ENCODE data around the gene EPB41L2. TPM values are rescaled to one million over a fixed set of nuclear protein-coding genes. Genes with fewer than 3 reads are reported as not detected.
"Not testable (repeated sequence)": the region's sequence is repeated elsewhere in the genome, so short reads cannot be mapped to it uniquely, and the experiment has no call there.

The EPB41L2 gene
- total RNA-seq, 1 donor from 2014 or later, result 314 TPM

DNA sequence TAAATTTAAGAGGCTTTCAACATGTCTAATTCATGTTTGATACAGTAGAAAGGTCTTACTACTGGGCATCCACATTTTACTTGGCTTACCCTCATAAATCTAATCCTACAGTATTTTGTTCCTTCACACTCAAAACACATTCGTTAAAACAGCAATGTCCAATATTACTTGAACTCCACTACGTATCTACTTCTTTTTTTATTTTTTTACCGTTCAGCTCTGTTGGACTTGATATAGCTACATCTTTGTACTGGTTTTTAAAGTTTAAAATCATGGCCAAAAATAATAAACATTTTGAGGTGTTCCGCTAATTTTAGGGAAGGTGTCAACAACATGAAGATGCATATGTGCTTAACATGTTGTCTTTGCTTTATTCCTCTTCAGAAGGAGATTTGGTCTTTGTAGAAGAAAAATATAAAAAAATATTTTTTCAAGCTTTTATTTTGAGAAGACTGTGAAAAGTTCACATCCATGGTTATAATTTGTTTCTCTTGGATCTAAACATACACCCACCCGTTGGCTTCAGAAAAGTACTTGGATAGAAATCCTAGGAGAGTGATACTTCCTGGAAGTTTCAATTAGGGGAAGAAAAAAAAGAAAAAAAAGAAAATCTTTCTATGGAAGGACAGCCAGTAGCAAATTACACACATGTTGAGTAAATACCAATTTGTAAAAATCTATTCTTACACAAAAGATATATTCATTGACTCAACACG is 71.5 kb downstream of the EPB41L2 start:
- Mint-ChIP-seq H3K36me3 (ENCODE audit: low read depth, unreplicated experiment) (peaks cover 17% of the 10 kb centered on the region), H3K4me1 (ENCODE audit: unreplicated experiment) (peaks cover 36% of the 10 kb centered on the region), H3K27ac (ENCODE audit: unreplicated experiment) (peak overlapping the region; percentile 67), H3K9me3 (ENCODE audit: unreplicated experiment) (no peaks in the 10 kb centered on the region), H3K4me3 (ENCODE audit: unreplicated experiment) (no peak overlapping the region), H3K27me3 (ENCODE audit: unreplicated experiment) (peaks cover 2% of the 10 kb centered on the region)
- TF ChIP-seq, protein P1, sequence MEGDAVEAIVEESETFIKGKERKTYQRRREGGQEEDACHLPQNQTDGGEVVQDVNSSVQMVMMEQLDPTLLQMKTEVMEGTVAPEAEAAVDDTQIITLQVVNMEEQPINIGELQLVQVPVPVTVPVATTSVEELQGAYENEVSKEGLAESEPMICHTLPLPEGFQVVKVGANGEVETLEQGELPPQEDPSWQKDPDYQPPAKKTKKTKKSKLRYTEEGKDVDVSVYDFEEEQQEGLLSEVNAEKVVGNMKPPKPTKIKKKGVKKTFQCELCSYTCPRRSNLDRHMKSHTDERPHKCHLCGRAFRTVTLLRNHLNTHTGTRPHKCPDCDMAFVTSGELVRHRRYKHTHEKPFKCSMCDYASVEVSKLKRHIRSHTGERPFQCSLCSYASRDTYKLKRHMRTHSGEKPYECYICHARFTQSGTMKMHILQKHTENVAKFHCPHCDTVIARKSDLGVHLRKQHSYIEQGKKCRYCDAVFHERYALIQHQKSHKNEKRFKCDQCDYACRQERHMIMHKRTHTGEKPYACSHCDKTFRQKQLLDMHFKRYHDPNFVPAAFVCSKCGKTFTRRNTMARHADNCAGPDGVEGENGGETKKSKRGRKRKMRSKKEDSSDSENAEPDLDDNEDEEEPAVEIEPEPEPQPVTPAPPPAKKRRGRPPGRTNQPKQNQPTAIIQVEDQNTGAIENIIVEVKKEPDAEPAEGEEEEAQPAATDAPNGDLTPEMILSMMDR (IDR thresholded peaks at IDR 0.05; ENCODE audit: unreplicated experiment), result no peak
- no peak for DNase-seq (ENCODE audit: low spot score)

DNA sequence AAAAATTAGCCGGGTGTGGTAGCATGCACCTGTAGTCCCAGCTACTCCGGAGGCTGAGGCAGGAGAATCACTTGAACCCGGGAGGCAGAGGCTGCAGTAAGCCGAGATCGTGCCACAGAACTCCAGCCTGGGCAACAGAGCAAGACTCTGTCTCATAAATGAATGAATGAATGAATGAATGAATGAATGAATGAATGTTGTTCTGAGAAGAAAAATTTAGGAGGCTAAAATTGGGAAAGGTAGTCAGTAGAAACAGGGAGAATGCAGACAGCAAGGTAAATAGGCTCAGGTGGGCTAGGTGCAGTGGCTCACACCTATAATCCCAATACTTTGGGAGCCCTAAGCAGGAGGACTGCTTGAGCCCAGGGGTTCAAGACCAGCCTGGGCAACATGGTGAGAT is 75.5 kb downstream of the EPB41L2 start:
- not testable (repeated sequence) for H3K9me3 Mint-ChIP-seq (ENCODE audit: unreplicated experiment); DNase-seq (ENCODE audit: low spot score); H3K27me3 Mint-ChIP-seq (ENCODE audit: unreplicated experiment); H3K27ac Mint-ChIP-seq (ENCODE audit: unreplicated experiment); H3K4me3 Mint-ChIP-seq (ENCODE audit: unreplicated experiment)
- peaks cover 23% of the 10 kb centered on the region for H3K4me1 Mint-ChIP-seq (ENCODE audit: unreplicated experiment)
- peaks cover 16% of the 10 kb centered on the region for H3K36me3 Mint-ChIP-seq (ENCODE audit: low read depth, unreplicated experiment)

DNA sequence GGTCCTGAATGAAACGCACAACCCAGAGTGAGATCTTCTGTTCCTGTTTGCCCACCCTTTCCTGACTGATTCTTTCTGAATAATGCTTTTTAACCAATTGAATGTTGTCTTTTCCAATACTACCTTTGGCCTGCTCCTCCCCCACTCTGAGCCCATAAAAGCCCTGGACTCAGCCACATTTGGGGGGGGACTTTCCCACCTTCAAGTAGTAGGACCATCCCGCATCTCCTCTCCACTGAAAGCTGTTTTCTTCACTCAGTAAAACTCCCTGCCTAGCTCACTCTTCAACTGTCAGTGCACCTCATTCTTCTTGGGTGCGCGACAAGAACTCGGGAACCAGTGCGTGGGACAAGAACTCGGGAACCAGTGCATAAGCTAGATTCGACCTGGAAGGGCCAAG is 77.9 kb downstream of the EPB41L2 start:
- H3K36me3 Mint-ChIP-seq (ENCODE audit: low read depth, unreplicated experiment), result peaks cover 16% of the 10 kb centered on the region
- TF ChIP-seq, protein P1 (IDR thresholded peaks at IDR 0.05; ENCODE audit: unreplicated experiment), result no peak
- peaks cover 33% of the 10 kb centered on the region for H3K4me1 Mint-ChIP-seq (ENCODE audit: unreplicated experiment)
- no peak overlapping the region for H3K4me3 Mint-ChIP-seq (ENCODE audit: unreplicated experiment)
- H3K27ac Mint-ChIP-seq (ENCODE audit: unreplicated experiment), result peak overlapping the region; percentile 20
- no peaks in the 10 kb centered on the region for H3K9me3 Mint-ChIP-seq (ENCODE audit: unreplicated experiment)
- DNase-seq (ENCODE audit: low spot score), result no peak
- H3K27me3 Mint-ChIP-seq (ENCODE audit: unreplicated experiment), result peaks cover 6% of the 10 kb centered on the region

DNA sequence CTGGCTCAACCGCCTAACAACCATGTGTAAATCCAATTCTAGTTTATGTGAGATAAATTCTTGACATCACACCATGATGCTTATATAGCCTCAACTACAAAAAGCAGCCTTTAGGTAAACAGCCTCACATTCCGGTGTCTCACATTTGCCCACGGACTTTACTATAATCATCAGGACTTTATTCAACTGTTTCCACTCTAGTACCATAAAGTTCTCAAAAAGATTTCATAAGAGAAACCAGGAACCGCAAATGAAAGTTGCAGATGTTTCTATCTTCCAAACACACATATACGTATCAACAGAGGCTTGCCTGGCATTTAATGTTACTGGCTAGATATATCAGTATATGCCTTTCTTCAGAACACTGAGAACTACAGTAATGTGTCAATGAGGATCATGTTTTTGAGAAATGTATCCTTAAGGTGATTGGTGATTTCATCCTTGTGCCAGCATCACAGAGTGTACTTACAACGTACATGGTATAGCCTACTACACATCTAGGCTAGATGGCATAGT is 80.0 kb downstream of the EPB41L2 start:
- Mint-ChIP-seq H3K27ac (ENCODE audit: unreplicated experiment) (peak overlapping the region; percentile 76), H3K9me3 (ENCODE audit: unreplicated experiment) (no peaks in the 10 kb centered on the region), H3K4me1 (ENCODE audit: unreplicated experiment) (peaks cover 38% of the 10 kb centered on the region), H3K36me3 (ENCODE audit: low read depth, unreplicated experiment) (peaks cover 13% of the 10 kb centered on the region), H3K4me3 (ENCODE audit: unreplicated experiment) (no peak overlapping the region), H3K27me3 (ENCODE audit: unreplicated experiment) (peaks cover 10% of the 10 kb centered on the region)
- no peak for DNase-seq (ENCODE audit: low spot score)
- TF ChIP-seq, protein P1 (IDR thresholded peaks at IDR 0.05; ENCODE audit: unreplicated experiment), result no peak

DNA sequence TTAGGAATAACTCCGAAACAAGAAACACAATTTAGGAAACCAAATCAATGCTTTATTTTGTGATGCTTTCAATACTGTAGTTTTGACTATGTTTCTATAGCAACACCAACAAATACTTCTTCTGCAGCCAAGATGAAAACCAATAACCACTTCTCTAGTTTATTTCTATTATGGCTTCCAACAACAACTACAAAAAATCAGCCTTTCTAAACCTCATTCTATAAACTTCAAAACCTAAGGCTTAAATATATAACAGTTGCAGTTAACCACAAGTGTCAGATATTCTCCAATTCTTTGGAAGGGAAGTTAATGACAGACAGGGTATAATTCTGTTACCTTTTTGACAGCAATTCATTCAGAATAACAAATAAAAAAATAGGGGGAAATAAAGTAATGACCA is 80.9 kb downstream of the EPB41L2 start:
- peaks cover 13% of the 10 kb centered on the region for H3K36me3 Mint-ChIP-seq (ENCODE audit: low read depth, unreplicated experiment)
- no peak overlapping the region for H3K4me3 Mint-ChIP-seq (ENCODE audit: unreplicated experiment)
- no peaks in the 10 kb centered on the region for H3K9me3 Mint-ChIP-seq (ENCODE audit: unreplicated experiment)
- peak overlapping the region; percentile 94 for H3K27ac Mint-ChIP-seq (ENCODE audit: unreplicated experiment)
- H3K4me1 Mint-ChIP-seq (ENCODE audit: unreplicated experiment), result peaks cover 45% of the 10 kb centered on the region
- peaks cover 10% of the 10 kb centered on the region for H3K27me3 Mint-ChIP-seq (ENCODE audit: unreplicated experiment)
- DNase-seq (ENCODE audit: low spot score), result no peak
- TF ChIP-seq, protein P1 (IDR thresholded peaks at IDR 0.05; ENCODE audit: unreplicated experiment), result no peak

Data from endothelial cell (in vitro differentiated cells).